Psoas muscle (tissue), 8 donors: Measurements from ENCODE around the gene KRT86. TPM values are rescaled to one million over a fixed set of nuclear protein-coding genes. Genes with fewer than 3 reads are reported as not detected.
A peak's percentile ranks its signal among the peaks of the same experiment; 100 is the strongest.

ENCODE experiments used
- ATAC-seq, 4 donors: fragments of 200-7000 bp; cut with Tn5 transposase; one replicate each; pipeline ENCODE4 v1.9.1; 2020; ENCODE audit warnings: moderate library complexity in 3 of 4, mild to moderate bottlenecking in 2 of 4
- DNase-seq, 2 donors: peaks; one replicate each; pipeline ENCODE4 v3.0.0-alpha.2; 2020
- H3K27ac ChIP-seq: fragments of 200-600 bp; one replicate; pipeline ENCODE4 v1.8.0; 2022
- H3K27me3 ChIP-seq, 3 donors: fragments of 200-600 bp in 1 of 3; one replicate each; pipeline versions ENCODE4 v1.6.1 to v1.8.0; 2013 to 2022; ENCODE audit warnings: low read length in 2 of 3, mild to moderate bottlenecking in 2 of 3, moderate library complexity in 1 of 3; ENCODE audit not compliant: insufficient read depth in 3 of 3
- H3K36me3 ChIP-seq, 2 donors: fragments of 200-600 bp in 1 of 2; one replicate each; pipeline versions ENCODE4 v1.6.1 to v1.8.0; 2013 to 2022; ENCODE audit warnings: low read depth in 1 of 2, mild to moderate bottlenecking in 1 of 2, moderate library complexity in 1 of 2; ENCODE audit not compliant: insufficient read depth in 1 of 2
- H3K4me1 ChIP-seq: fragments of 200-600 bp; one replicate; pipeline ENCODE4 v1.8.0; 2022
- H3K4me3 ChIP-seq: fragments of 200-600 bp; one replicate; pipeline ENCODE4 v1.8.0; 2022; ENCODE audit warnings: mild to moderate bottlenecking
- H3K9me3 ChIP-seq: fragments of 200-600 bp; one replicate; pipeline ENCODE4 v1.8.0; 2022
- WGBS, 3 donors: extraction: QIAGEN DNeasy Blood & Tissue Kit; methylation state at CpG; one replicate each; pipeline versions ENCODE4 v1.1.6 to v1.1.7; 2013; 5-methylcytosine and 5-hydroxymethylcytosine counted together
- intact Hi-C, 2 donors: fragments of 100-400 bp; cut with DNase I; formaldehyde crosslinking; loops; one replicate each; pipeline versions ENCODE4 v1.11.0 to v1.14.2; 2022
- polyA plus RNA-seq, 3 donors: library from polyadenylated mRNA; stranded (reverse); fragments of 200-250 nt; gene quantifications; one replicate each; pipeline ENCODE4 v1.2.3, GENCODE V29; 2013
- total RNA-seq, 4 donors: library from RNA; stranded (reverse); fragmentation: NEBNext Ultra II Directional in 2 of 4; extraction: Animal tissue kit (Norgen Biotek cat#: 25700) in 2 of 4; gene quantifications; one replicate each; pipeline versions ENCODE4 v1.2.1 to v1.2.4, GENCODE V29; 2021 to 2023
- TF ChIP-seq, protein P1 (sequence below): fragments of 200-600 bp; IDR thresholded peaks from one replicate; pipeline ENCODE4 v1.8.0; 2022; ENCODE audit warnings: antibody characterized with exemption
- donor health status: healthy with polysubstance abuse.
- donor health status: DM: no; HTN: no; CAD: no; lungs with moderate emphysema.
- donor health status: Bipolar disorder and iron deficiency.
- donor health status: healthy.
- donor health status: DM: yes; HTN: yes; CAD: no.
- donor health status: DM: no; HTN: no; CAD: no.
- donor health status: DM: no; HTN: no; CAD: no.
- donor health status: DM: yes; HTN: yes; CAD: no.

Gene KRT86
- total and polyA plus RNA-seq, 7 donors: 0.01 to 0.77 (median 0.05) TPM; not detected in 4

DNA sequence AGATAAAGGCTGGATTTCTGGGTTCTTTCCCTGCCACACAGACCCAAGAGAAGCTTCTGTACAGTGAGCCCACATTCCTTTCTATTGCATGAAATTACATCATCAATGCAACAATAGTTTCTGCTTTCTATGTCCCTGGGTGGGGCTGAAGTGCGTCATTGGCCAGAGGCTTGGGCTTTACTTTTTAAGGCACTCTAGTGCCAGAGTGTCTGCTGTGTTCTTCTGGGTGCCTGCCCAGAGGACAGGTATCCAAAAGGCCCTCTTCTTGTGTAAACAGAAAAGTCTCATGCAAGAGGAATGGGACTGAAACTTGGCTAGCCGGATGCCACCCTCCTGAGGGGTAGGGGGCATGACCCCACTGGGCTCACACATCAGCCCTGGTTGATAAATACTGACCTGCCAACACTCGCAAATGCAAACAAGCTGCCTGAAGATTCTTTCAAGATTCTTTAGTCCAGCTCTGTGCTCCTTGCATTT, 5.9 kb downstream of the KRT86 start:
- 71 to 81% (median 79%) methylated on average over 3 of the region's 3 CpGs for WGBS, 3 donors
- TF ChIP-seq, protein P1, sequence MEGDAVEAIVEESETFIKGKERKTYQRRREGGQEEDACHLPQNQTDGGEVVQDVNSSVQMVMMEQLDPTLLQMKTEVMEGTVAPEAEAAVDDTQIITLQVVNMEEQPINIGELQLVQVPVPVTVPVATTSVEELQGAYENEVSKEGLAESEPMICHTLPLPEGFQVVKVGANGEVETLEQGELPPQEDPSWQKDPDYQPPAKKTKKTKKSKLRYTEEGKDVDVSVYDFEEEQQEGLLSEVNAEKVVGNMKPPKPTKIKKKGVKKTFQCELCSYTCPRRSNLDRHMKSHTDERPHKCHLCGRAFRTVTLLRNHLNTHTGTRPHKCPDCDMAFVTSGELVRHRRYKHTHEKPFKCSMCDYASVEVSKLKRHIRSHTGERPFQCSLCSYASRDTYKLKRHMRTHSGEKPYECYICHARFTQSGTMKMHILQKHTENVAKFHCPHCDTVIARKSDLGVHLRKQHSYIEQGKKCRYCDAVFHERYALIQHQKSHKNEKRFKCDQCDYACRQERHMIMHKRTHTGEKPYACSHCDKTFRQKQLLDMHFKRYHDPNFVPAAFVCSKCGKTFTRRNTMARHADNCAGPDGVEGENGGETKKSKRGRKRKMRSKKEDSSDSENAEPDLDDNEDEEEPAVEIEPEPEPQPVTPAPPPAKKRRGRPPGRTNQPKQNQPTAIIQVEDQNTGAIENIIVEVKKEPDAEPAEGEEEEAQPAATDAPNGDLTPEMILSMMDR: no peak
- Histone ChIP-seq H3K4me3 (no peak overlapping the region), H3K9me3 (no peaks in the 10 kb centered on the region), H3K27me3 (no peaks in the 10 kb centered on the region), H3K27ac (peak overlapping the region; percentile 39), H3K36me3 (no peaks in the 10 kb centered on the region), H3K4me1 (peaks cover 7% of the 10 kb centered on the region)
- DNase-seq (peak; percentile 64 to 65), ATAC-seq (peak in 3 of 4 donors; percentile 34 to 71 (median 59))
- intact Hi-C loops: no loop called here

DNA sequence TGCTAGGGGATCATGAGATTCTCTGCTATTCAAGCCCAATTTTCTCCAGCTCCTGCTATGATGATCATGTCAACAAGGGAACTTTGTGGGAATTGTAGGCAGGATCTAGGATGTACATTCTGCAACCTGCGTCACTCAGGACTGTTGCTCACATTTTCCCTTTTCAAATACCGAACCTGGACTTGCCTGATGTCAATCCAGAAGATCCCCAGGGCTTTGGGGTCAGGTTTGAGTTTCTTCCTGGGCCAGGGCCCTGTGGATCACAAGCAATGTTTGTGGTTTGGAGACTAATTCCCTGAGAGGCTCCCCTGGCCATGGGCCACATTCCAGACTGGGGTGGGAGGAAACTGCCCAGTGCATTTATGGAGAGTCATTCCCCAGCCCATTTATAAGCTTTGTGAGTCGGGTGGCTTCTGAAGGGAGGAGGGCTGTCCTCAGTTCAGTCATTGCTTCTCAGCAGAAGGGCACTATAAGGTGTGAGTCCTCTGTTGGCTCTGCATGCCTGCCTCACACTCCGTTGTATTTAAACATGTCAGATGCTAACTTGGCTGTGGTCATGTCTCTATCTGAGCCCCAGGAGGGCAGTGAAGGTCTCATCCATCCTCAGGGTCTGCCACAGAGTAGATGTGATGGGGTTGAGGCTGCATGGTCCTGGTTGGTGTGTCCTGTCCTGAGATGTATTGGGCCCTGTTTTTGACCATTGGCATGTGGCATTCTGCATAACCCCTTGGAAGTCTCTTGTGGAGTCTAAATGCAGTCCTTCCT, 6.5 kb downstream of the KRT86 start:
- H3K27ac ChIP-seq: peak overlapping the region; percentile 39
- intact Hi-C loops: no loop called here

DNA sequence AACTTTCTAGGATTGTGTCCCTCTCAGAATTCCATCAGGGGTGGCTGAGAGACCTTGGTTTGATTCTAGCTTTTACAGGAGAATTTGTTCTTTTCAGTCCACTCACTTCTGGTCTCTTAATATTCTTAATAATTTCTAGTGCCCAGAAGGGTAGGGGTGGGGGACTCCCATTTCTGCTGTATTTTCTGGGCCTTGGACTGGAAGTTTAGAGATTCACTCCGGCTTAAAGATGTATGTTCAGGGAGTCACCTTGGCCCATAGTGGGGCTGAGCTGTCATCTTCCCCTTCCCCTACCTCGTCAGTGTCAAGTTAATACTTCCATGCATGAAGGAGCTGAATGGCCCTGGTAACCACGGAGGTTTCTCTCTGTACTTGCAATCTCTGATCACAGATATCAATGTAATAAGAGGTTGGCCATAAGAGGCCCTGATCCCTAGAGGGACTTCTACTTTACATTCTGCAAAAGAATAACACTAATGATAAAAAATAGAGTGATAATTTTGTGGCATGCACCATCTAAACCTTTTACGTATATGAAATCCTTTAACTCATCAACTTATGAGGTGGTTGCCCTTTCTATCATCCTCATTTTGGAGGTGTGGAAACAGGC, 10.2 kb downstream of the KRT86 start:
- Histone ChIP-seq H3K9me3 (no peaks in the 10 kb centered on the region), H3K4me3 (no peak overlapping the region), H3K27me3 (no peaks in the 10 kb centered on the region), H3K27ac (no peak overlapping the region), H3K36me3 (no peaks in the 10 kb centered on the region), H3K4me1 (peaks cover 7% of the 10 kb centered on the region)
- DNase-seq (no peak), ATAC-seq (no peak)
- 69 to 88% (median 77%) methylated on average over 4 of the region's 4 CpGs for WGBS, 3 donors
- TF ChIP-seq, protein P1: no peak
- intact Hi-C loops: no loop called here

More for the DNA sequence above, 6.5 kb downstream of the KRT86 start:
- TF ChIP-seq, protein P1: no peak
- 36 to 48% (median 42%) methylated on average over 4 of the region's 4 CpGs for WGBS, 3 donors
- H3K4me1 ChIP-seq: peaks cover 7% of the 10 kb centered on the region
- peak; percentile 28 to 73 (median 67) for ATAC-seq
- no peaks in the 10 kb centered on the region for H3K9me3 ChIP-seq
- no peaks in the 10 kb centered on the region for H3K36me3 ChIP-seq
- DNase-seq: peak; percentile 77 to 79
- H3K4me3 ChIP-seq: no peak overlapping the region
- H3K27me3 ChIP-seq: no peaks in the 10 kb centered on the region

DNA sequence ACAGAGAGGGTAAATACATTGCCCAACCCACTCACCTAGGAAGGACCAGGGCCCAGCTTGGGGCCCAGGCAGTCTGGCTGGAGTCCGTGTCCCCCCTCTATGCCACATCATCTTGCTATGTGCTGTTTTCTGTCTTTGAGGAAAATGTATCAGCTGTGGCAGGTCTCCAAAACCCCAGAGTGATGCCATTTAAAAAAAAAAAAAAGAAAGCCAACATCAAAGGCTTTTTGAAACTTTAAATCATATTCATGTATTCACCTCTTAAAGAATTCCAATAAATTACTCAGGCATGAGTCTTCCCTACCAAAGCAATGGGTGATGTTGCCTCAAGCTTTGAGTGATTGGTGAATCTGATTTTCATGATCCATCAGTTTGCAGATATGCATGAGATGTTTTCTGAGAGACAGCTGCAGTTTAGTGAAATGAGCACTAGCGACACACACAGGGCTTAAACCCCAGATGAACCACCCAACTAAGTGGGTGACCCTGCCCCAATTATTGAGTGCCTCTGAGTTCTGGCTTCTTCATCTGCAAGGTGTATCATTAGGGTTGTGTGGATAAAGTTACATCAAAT, 10.8 kb downstream of the KRT86 start:
- H3K36me3 ChIP-seq: no peaks in the 10 kb centered on the region
- TF ChIP-seq, protein P1: no peak
- intact Hi-C loops: no loop called here
- 92 to 98% (median 93%) methylated on average over 2 of the region's 2 CpGs for WGBS, 3 donors
- no peaks in the 10 kb centered on the region for H3K9me3 ChIP-seq
- H3K27me3 ChIP-seq: no peaks in the 10 kb centered on the region
- H3K27ac ChIP-seq: no peak overlapping the region
- H3K4me1 ChIP-seq: peaks cover 6% of the 10 kb centered on the region
- ATAC-seq (no peak), DNase-seq (no peak)
- no peak overlapping the region for H3K4me3 ChIP-seq
